B cell (primary cell): ENCODE measurements around the gene GIMAP1.

ENCODE experiments used
- EZH2 ChIP-seq: IDR thresholded peaks from 2 replicates; pipeline ENCODE4 v1.6.1; 2012; ENCODE audit warnings: borderline replicate concordance, low read depth, mild to moderate bottlenecking, moderate library complexity, low read length; ENCODE audit not compliant: insufficient read depth, poor library complexity, severe bottlenecking
- TF ChIP-seq, protein P1 (sequence below): fragments of 200-600 bp; IDR thresholded peaks from one replicate; pipeline ENCODE4 v1.8.0; 2022; ENCODE audit warnings: antibody characterized with exemption, mild to moderate bottlenecking

DNA sequence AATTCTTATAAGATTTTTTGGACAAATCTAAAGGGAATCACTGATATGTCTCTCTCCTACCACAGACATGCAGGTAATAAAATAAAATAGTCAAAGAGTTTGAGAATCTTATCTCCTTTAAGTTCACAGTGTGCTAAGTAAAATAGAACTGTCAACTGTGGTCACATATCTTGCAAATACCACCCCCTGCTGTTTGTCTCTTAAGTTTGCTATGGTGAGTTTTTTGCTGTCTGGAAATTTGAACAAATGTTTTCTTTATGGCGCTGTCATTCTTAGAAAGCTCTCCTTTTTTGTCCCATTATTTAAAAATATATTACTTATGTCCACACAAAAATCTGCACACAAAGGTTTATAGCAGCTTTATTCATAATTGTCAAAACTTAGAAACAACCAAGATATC is 40.4 kb downstream of the GIMAP1 start:
- TF ChIP-seq, protein P1, sequence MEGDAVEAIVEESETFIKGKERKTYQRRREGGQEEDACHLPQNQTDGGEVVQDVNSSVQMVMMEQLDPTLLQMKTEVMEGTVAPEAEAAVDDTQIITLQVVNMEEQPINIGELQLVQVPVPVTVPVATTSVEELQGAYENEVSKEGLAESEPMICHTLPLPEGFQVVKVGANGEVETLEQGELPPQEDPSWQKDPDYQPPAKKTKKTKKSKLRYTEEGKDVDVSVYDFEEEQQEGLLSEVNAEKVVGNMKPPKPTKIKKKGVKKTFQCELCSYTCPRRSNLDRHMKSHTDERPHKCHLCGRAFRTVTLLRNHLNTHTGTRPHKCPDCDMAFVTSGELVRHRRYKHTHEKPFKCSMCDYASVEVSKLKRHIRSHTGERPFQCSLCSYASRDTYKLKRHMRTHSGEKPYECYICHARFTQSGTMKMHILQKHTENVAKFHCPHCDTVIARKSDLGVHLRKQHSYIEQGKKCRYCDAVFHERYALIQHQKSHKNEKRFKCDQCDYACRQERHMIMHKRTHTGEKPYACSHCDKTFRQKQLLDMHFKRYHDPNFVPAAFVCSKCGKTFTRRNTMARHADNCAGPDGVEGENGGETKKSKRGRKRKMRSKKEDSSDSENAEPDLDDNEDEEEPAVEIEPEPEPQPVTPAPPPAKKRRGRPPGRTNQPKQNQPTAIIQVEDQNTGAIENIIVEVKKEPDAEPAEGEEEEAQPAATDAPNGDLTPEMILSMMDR, result peak; percentile 19
- TF ChIP-seq EZH2, result no peak
